PFSK-1 (cell line): Measurements from ENCODE around the gene NME3.
A peak's percentile ranks its signal among the peaks of the same experiment; 100 is the strongest.

ENCODE experiments used
- FOXP2 ChIP-seq: optimal IDR thresholded peaks from 2 replicates; pipeline ENCODE3; 2011; ENCODE audit warnings: borderline replicate concordance, control low read depth, inconsistent platforms; ENCODE audit not compliant: insufficient read depth; ENCODE audit errors: extremely low read length, extremely low read depth
- POLR2AphosphoS5 ChIP-seq: IDR thresholded peaks from 2 replicates; pipeline ENCODE4 v1.6.1; 2012; ENCODE audit warnings: low read depth, mild to moderate bottlenecking, control low read depth, low read length, moderate library complexity
- SIN3A ChIP-seq: IDR thresholded peaks from 2 replicates; pipeline ENCODE4 v1.6.1; 2012; ENCODE audit warnings: mild to moderate bottlenecking, low read length, moderate library complexity, borderline replicate concordance; ENCODE audit not compliant: insufficient read depth
- TAF1 ChIP-seq: IDR thresholded peaks from 2 replicates; pipeline ENCODE4 v1.6.1; 2012; ENCODE audit warnings: low read length, control low read depth, borderline replicate concordance; ENCODE audit not compliant: insufficient read depth
- TF ChIP-seq, protein P1 (sequence below), 2 experiments: IDR thresholded peaks; 2 replicates each; pipeline versions ENCODE4 v1.6.1 to v1.8.0; 2011 to 2012; ENCODE audit warnings: low read depth in 2 of 2, low read length in 2 of 2, control low read depth in 1 of 2, inconsistent platforms in 1 of 2, mild to moderate bottlenecking in 1 of 2, moderate library complexity in 1 of 2; ENCODE audit not compliant: insufficient read depth in 1 of 2

The NME3 gene

DNA sequence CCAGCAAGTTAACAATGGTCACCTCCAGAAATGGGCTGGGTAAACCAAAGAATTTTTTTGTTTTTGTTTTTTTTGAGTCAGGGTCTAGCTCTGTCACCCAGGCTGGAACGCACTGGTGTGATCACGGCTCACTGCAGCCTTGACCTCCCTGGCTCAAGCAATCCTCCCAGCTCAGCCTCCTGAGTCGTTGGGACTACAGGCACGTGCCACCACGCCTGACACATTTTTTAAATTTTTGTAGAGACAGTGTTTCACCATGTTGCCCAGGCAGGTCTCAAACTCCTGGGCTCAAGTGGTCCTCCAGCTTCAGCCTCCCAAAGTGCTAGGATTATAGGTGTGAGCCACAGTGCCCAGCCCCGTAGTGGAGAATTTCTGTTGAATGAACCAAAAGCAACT is 9.3 kb upstream of the NME3 start:
- no peak for TF ChIP-seq POLR2AphosphoS5
- TF ChIP-seq FOXP2, result no peak
- TF ChIP-seq TAF1, result no peak
- TF ChIP-seq, protein P1, sequence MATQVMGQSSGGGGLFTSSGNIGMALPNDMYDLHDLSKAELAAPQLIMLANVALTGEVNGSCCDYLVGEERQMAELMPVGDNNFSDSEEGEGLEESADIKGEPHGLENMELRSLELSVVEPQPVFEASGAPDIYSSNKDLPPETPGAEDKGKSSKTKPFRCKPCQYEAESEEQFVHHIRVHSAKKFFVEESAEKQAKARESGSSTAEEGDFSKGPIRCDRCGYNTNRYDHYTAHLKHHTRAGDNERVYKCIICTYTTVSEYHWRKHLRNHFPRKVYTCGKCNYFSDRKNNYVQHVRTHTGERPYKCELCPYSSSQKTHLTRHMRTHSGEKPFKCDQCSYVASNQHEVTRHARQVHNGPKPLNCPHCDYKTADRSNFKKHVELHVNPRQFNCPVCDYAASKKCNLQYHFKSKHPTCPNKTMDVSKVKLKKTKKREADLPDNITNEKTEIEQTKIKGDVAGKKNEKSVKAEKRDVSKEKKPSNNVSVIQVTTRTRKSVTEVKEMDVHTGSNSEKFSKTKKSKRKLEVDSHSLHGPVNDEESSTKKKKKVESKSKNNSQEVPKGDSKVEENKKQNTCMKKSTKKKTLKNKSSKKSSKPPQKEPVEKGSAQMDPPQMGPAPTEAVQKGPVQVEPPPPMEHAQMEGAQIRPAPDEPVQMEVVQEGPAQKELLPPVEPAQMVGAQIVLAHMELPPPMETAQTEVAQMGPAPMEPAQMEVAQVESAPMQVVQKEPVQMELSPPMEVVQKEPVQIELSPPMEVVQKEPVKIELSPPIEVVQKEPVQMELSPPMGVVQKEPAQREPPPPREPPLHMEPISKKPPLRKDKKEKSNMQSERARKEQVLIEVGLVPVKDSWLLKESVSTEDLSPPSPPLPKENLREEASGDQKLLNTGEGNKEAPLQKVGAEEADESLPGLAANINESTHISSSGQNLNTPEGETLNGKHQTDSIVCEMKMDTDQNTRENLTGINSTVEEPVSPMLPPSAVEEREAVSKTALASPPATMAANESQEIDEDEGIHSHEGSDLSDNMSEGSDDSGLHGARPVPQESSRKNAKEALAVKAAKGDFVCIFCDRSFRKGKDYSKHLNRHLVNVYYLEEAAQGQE (IDR thresholded peaks at IDR 0.05; ENCODE audit: insufficient read depth in 1 of 2, low read depth in 2 of 2, low read length in 2 of 2), result no peak
- no peak for TF ChIP-seq SIN3A

DNA sequence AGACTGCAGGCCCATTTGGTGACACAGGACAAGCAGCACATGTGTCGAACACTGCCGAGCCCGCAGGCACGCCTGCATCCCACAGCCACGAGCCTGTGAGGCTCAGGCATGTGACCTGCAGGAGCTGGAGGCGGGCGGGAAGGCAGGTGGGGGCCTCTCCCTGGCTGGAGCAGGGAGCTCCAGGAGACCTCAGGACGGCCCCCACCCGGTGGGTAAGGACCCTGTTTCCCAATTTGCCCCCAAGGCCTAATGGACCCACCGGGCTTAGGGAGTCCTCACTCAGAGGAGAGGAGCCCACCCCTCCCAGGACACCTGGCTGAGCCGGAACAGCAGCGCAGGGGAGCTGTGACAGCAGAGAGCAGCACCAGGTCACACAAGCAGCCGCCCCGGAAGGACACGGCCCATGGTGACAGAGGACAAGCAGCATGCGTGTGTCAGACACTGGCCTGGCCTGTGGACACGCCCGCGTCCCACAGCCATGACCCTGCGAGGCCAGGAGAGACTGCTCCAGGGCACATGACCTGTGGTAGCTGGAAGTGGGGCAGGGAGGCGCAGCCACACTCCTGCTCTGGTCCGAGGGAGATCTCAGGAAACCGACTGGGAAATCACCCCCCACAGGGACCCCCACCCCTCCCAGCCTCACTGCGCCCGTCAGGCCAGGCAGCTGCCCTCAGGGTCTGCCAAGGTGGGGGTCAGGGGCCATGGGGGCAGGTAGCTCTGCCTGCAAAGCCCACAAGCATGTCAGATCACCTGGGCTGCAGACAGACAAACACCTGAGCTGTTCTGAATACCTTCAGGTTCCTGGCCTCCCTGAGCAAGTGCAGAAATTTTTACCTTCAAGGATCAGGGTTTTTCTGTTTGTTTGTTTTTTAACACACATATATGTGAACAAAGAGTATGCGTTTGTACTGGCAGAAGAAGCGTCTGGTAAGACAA is 8.7 kb upstream of the NME3 start:
- no peak for TF ChIP-seq TAF1
- TF ChIP-seq, protein P1 (IDR thresholded peaks at IDR 0.05; ENCODE audit: insufficient read depth in 1 of 2, low read depth in 2 of 2, low read length in 2 of 2), result no peak
- TF ChIP-seq POLR2AphosphoS5, result 0 out of 2 replicates have a peak, but pooled peaks have one; percentile 17
- no peak for TF ChIP-seq FOXP2

DNA sequence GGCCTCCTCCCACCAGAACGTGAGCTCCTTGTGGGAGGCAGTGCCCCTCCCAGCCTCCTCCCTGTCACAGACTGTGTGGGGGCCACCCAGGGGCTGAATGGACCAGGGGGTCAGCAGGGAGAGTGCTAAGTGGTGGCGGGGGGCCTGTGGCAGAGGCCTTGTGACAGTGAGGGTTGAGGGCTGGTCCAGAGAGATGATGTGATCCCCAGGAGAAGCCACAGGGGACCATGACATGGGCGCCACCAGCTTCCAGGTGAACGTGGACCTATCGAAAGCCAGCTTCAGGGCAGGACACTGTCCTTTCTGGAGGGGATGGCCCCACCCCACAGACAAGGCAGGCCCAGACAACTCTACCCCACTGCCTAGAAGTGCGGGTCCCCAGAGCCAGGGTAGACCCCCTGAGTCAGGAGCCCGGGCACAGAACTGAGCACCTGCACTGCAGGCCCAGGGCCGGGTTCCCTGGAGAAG is 7.9 kb upstream of the NME3 start:
- TF ChIP-seq FOXP2 (no peak), TAF1 (no peak), POLR2AphosphoS5 (peak; percentile 8; the same call in 1 of the 2 replicates), SIN3A (no peak)
- TF ChIP-seq, protein P1 (IDR thresholded peaks at IDR 0.05; ENCODE audit: insufficient read depth in 1 of 2, low read depth in 2 of 2, low read length in 2 of 2), result no peak

DNA sequence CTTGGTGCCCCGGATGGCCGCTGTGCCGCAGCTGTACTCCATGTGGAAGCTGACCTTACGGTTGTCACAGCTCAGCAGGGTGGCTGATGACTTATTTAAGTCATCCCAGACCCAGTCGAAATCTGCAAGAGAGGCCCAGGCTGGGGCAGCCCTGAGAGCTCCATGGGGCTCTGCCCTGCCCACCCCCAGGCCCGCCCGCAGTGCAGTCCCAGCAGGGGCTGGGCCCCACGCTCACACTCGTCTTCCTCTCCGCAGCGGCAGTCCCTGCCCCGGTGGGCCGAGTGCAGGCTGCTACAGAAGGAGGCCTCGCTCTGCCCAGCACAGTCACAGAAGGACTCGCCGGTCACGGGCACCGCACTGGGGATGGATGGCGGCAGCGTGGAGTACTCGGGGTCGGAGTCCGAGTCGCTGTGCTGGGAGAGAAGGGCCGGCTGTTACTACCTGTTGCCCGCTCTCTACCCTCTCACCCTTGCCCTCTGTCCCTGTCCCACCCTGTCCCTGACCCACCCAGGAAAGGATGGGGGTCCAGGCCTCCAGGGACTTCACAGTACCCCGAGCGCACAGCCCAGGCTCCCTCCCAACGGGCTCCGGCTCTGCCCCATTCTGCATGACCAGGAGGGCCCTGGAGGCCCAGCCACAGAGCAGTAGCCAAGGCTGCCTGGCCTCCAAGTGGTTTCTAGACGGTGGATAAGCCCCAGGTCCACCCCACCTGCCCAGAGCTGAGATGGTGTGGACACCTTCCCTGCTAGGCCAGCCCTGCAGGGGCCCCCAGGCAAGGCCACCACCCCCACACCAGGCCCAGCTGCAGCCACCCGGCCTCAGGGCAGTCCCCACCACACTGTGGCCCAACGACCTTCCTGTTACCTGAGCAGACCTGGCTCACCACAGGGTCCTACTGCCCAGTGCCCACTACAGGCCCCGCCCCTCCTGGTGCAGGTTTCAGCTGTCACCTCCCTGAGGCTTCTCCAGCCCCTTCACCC is 7.1 kb upstream of the NME3 start:
- TF ChIP-seq TAF1, result no peak
- TF ChIP-seq, protein P1 (IDR thresholded peaks at IDR 0.05; ENCODE audit: insufficient read depth in 1 of 2, low read depth in 2 of 2, low read length in 2 of 2), result no peak
- TF ChIP-seq POLR2AphosphoS5, result no peak
- no peak for TF ChIP-seq FOXP2
- no peak for TF ChIP-seq SIN3A
